NB4 (cell line): ENCODE data around the gene RLN2.

Experiments
- TF ChIP-seq, protein P1 (sequence below): IDR thresholded peaks from one replicate; pipeline ENCODE4 v1.5.1; 2012; ENCODE audit warnings: low read depth, low read length
- TF ChIP-seq, protein P2 (sequence below): IDR thresholded peaks from 2 replicates; pipeline ENCODE4 v1.6.1; 2011; ENCODE audit warnings: low read depth, low read length

DNA sequence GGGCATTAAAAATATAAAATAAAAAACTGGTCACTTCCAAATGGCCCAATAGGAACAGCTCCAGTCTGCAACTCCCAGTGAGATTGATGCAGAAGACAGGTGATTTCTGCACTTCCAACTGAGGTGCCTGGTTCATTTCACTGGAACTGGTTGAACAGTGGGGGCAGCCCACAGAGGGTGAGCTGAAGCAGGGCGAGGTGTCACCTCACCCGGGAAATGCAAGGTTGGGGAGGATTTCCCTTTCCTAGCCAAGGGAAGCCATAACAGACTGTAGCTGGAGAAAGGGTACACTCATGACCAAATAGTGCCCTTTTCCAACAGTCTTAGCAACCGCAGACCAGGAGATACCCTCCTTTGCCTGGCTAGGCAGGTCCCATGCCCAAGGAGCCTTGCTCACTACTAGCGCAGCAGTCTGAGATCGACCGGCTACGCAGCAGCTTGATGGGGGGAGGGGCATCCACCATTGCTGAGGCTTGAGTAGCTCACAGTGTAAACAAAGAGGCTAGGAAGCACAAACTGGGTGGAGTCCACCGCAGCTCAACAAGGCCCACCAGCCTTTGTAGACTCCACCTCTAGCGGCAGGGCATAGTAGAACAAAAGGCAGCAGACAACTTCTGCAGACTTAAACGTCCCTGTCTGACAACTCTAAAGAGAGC lies 22.5 kb upstream of the RLN2 start:
- TF ChIP-seq, protein P1, sequence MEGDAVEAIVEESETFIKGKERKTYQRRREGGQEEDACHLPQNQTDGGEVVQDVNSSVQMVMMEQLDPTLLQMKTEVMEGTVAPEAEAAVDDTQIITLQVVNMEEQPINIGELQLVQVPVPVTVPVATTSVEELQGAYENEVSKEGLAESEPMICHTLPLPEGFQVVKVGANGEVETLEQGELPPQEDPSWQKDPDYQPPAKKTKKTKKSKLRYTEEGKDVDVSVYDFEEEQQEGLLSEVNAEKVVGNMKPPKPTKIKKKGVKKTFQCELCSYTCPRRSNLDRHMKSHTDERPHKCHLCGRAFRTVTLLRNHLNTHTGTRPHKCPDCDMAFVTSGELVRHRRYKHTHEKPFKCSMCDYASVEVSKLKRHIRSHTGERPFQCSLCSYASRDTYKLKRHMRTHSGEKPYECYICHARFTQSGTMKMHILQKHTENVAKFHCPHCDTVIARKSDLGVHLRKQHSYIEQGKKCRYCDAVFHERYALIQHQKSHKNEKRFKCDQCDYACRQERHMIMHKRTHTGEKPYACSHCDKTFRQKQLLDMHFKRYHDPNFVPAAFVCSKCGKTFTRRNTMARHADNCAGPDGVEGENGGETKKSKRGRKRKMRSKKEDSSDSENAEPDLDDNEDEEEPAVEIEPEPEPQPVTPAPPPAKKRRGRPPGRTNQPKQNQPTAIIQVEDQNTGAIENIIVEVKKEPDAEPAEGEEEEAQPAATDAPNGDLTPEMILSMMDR, result no peak
- TF ChIP-seq, protein P2, sequence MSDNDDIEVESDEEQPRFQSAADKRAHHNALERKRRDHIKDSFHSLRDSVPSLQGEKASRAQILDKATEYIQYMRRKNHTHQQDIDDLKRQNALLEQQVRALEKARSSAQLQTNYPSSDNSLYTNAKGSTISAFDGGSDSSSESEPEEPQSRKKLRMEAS, result no peak
